UCSD-AML1 (cell line): ENCODE results near the gene RHOV.

Source experiments
- DNase-seq: peaks from one replicate; lab custom pipeline; 2025; ENCODE audit not compliant: unreplicated experiment; lab: John Stamatoyannopoulos, UW

RHOV gene

DNA sequence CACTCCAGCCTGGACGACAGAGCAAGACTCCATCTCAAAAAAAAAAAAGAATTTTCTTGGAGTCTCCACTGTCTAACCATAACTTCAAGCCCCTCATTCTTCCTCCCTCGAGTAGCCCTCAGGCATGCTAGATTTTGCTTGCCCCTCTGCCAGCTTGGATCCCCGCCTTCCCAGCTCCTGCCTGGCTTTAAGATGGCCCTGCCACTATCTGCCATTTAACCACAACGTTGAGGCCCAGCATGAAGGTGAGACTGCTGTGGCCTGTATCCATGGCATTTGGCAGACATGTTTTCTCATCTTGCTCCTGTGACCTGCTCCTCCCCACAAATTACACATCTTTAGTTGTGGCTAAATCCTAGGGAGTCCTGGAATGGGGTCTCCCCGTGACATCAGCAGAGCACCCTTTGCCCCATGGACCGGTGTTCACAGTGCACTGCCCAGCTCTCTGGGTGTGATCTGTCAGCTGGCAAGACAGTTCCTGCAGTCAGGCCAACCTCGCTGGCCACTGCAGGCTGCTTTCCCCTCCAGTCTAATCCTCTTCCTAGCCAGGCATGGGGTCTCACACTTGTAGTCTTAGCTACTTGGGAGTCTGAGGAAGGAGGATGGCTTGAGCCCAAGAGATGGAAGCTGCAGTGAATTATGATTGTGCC, 30.6 kb upstream of the RHOV start:
- no peak for DNase-seq

DNA sequence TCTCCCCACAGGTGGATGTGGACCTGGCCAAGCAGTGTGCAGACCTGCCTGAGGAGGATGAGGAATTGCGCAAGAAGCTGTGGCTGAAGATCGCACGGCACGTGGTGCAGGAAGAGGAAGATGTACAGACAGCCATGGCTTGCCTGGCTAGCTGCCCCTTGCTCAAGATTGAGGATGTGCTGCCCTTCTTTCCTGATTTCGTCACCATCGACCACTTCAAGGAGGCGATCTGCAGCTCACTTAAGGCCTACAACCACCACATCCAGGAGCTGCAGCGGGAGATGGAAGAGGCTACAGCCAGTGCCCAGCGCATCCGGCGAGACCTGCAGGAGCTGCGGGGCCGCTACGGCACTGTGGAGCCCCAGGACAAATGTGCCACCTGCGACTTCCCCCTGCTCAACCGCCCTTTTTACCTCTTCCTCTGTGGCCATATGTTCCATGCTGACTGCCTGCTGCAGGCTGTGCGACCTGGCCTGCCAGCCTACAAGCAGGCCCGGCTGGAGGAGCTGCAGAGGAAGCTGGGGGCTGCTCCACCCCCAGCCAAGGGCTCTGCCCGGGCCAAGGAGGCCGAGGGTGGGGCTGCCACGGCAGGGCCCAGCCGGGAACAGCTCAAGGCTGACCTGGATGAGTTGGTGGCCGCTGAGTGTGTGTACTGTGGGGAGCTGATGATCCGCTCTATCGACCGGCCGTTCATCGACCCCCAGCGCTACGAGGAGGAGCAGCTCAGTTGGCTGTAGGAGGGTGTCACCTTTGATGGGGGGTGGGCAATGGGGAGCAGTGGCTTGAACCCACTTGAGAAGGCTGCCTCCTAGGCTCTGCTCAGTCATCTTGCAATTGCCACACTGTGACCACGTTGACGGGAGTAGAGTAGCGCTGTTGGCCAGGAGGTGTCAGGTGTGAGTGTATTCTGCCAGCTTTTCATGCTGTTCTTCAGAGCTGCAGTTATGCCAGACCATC, 28.8 kb upstream of the RHOV start:
- peak; percentile 32 for DNase-seq

DNA sequence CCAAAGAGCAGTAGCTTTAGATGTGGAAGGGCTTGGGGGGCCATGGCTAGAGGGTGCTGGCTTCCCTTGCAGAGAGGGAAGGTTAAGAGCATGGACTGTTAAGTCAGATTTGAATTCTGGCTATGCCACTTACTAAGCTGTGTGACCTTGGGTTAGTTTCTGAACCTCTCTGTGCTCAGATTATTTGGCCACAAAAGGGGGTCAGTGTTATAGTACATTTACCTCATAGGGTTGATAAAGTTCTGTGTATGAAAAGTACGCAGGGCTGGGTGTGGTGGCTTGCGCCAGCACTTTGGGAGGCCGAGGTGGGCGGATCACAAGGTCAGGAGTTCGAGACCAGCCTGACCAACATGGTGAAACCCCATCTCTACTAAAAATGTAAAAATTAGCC, 27.0 kb upstream of the RHOV start:
- DNase-seq = no peak

DNA sequence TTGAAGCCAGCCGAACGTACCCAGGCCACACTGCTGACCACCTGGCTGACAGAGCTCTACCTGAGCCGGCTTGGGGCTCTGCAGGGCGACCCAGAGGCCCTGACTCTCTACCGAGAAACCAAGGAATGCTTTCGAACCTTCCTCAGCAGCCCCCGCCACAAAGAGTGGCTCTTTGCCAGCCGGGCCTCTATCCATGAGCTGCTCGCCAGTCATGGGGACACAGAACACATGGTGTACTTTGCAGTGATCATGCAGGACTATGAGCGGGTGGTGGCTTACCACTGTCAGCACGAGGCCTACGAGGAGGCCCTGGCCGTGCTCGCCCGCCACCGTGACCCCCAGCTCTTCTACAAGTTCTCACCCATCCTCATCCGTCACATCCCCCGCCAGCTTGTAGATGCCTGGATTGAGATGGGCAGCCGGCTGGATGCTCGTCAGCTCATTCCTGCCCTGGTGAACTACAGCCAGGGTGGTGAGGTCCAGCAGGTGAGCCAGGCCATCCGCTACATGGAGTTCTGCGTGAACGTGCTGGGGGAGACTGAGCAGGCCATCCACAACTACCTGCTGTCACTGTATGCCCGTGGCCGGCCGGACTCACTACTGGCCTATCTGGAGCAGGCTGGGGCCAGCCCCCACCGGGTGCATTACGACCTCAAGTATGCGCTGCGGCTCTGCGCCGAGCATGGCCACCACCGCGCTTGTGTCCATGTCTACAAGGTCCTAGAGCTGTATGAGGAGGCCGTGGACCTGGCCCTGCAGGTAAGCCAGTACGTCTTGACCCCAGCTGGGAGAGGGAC, 26.4 kb upstream of the RHOV start:
- no peak for DNase-seq

DNA sequence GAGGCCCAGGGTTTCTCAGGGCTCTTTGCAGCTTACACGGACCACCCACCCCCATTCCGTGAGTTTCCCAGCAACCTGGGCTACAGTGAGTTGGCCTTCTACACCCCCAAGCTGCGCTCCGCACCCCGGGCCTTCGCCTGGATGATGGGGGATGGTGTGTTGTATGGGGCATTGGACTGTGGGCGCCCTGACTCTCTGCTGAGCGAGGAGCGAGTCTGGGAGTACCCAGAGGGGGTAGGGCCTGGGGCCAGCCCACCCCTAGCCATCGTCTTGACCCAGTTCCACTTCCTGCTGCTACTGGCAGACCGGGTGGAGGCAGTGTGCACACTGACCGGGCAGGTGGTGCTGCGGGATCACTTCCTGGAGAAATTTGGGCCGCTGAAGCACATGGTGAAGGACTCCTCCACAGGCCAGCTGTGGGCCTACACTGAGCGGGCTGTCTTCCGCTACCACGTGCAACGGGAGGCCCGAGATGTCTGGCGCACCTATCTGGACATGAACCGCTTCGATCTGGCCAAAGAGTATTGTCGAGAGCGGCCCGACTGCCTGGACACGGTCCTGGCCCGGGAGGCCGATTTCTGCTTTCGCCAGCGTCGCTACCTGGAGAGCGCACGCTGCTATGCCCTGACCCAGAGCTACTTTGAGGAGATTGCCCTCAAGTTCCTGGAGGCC, 25.6 kb upstream of the RHOV start:
- no peak for DNase-seq

DNA sequence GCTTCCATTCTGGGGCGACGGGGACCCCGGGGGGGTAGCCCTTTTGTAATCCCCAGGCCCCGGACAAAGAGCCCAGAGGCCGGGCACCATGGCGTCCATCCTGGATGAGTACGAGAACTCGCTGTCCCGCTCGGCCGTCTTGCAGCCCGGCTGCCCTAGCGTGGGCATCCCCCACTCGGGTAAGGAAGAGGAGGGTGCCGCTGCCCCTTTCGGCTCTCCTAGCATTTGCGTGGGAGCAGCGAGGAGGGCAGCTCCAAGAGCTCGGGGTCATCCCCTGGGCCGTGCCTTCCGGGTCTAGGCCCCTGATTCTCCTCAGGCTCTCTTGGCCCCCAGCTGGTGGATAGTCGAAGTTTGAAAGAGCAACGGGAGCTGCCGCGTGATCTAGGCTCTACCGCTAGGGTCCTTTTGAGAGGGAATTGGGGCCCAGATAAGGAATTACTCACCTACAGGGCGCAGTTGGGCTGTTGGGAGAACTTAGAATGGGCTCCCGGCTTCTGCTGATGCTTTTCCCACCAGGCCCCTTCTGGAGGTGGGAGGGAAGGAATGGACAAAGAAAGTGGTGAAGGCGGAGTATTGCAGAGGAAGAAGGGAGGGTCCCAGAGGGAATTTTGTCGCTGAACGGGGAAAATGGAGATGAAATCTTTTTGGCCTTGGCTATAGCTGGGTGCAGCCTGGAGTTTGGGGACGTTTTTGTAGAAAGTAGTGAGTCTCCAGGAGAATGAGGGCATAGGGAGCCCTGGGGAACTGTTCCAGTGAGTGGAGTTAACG, 20.8 kb upstream of the RHOV start:
- peak; percentile 73 for DNase-seq

DNA sequence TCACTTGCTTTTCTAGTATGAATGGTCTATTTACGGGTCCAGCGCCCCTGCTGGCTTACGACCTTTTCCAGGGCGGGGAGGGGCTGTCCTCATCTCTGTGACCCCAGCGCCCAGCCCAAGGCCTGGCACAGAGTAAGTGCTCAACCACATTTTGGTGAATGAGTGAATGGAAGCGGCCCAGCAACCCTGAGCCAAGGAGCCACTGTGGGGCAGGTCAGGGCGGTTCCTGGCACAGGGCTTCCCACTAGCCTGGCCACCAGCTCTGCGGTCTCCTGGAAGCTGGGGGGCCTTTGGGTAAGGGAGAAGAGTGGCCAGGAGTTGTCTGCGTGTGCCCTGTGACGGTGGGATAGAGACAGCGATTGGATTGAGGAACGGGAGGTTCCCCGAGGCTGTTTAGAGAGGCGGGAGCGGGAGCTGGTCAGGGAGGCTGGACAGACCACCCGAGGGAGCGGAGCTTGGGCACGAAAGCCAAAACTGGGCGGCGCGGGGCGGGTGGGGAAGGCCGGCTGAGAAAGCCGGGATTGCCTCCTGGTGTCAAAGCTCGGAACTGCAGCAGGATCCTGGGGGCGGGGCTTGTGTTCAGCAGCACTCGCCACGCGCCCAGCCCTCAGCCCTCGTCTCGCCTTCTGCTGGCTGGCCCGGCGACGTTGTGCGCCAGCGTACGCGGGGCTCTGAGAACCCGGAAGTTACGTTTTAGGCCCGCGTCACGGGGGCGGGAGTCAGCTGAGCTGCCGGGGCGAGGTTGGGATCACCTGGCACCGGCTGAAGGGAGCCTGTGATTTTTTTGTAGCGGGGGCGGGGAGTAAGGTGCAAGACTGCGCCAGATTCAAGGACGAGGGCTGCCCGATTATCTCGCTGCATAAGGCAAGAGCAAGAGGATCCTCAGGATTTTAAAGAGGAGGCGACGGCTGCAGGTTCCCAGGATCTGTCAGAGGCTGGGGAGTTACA, 20.0 kb upstream of the RHOV start, which contains the start of gene VPS18:
Gene VPS18 (plus strand): TSS at position 718 of the 948 bp plus-strand sequence. CDS start 319 bp downstream, outside the sequence.
- DNase-seq = peak; percentile 96

DNA sequence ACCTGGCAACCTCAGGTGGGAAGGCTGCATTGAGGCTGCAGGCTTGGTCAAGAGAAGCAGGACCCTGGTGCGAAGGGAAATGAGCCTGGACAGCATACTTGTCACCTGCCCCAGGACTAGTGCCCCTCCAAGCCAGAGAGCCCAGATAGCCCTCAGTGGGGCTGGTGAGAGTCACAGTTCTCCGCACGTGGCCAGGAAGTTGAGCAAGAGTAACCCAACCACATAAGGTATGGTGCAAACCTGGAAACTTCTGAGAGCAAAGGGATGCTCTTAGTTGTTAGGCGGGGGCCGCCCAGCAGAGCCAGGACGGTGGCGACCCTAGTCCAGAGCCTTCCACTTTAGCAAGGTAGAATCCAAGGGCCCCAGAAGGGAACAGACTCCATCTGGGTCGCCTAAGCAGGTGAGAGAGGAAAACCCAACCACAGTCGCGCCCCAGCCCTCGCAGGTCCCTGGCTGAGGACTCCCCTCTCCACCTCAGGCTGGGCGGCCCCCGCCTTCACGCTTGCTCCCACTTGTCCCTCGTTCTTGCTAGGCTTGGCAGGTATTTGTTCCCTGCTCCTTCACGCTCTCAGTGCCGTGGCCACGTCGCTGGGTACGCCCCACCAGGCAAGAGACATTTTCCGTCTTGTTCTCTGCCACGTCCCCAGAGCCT, 19.1 kb upstream of the RHOV start:
- DNase-seq = no peak

DNA sequence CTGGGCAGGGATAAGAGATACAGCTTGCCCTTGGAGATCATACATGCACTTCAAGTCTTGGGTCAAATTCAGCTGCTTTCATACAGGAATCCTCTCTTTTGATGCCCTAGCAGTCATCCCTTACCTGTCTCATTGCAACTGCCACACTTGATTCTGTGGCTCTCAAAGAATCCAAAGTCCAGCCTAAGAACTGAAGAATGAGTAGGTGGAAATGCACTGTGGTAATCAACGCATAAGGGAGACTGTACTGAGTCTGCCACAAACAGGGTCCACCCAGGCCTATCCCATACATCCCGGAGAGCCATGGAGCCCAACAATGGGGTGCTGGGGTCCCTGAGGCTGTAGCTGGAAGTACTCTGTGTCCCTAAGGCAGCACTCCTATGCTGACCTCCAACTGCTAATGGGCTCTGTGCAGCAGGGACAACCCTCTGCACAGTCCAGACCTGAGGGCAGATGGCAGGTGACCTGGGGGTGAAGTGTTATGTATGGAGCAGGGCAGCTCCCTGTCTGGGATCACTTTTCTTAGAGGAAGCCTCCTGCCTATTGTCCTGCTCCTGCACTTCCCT, 18.5 kb upstream of the RHOV start:
- DNase-seq = no peak

DNA sequence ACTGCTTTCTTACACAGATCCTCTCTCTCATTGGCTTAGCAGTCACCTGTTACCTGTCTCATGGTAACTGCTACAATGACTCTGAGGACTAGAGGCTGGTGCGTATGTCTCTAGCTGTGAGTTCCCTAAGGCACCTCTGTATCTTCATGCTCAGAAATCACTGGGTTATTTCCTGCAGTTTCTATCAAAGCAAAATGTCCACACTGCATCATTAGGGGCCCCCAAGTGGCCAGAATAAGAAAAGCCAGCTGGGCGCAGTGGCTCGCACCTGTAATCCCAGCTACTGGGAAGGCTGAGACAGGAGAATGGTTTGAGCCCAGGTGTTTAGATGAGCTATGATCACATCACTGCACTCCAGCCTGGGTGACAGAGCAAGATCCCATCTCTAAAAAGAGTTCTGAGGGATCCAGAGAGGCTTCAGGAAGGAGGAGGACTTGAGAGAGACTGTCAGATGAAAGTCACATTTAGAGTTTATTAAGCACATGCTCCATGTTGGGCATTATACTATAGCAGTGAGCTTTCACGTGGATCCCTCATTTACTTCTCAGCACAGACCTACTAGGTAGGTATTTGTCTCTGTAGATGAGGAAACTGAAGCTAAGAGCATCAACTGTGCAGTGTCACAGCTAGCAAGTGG, 17.9 kb upstream of the RHOV start:
- DNase-seq = peak; percentile 45

DNA sequence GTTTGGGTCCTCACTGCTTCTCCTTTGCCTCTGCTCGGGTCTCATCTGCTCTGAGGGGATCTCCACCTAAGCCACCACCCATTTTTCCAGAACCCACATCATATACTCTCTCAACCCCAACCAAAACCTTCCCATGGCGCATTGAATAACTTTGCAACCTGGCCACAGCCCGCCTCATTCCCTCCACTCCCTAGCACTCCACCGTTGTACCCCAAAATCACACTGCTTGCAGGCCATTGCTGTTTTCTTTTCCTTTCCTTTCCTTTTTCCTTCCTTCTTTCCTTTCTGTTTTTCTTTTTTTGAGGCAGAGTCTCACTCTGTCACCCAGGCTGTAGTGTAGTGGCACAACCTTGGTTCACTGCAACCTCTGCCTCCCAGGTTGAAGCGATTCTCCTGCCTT, 17.1 kb upstream of the RHOV start:
- DNase-seq = no peak

DNA sequence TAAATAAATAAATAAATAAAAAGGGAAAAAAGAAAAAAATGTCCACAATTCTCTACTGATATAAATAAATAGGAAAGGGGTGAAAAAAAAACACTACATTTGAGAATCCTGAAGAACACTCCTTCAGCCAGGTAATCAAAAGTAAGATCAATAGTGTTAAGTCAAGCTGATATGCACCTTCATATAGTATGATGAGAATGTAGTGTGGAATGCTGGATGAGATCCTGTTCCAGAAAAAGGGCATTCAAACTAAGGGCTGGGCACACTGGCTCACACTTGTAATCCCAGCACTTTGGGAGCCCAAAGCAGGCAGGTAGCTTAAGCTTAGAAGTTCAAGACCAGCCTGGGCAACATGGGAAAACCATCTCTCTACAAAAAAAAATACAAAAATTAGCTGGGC, 15.1 kb upstream of the RHOV start:
- DNase-seq = no peak

DNA sequence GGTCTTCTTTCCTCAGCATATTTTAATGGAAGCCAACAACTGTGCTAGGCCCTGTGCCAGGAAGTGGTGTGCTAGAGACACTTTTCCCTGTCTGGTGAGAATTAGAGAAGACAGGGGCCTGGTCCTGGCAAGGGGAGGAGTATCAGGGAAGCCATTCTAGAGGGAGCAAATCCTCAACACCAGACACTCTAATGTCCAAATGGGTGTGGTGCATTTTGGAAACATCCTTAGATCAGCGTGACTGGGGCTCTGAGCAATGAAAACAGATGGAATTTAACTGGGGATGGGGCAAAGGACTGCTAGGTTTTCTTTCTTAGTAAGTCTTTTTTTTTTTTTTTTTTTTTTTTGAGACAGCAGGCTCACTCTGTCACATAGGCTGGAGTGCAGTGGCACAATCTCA, 12.6 kb upstream of the RHOV start:
- no peak for DNase-seq

DNA sequence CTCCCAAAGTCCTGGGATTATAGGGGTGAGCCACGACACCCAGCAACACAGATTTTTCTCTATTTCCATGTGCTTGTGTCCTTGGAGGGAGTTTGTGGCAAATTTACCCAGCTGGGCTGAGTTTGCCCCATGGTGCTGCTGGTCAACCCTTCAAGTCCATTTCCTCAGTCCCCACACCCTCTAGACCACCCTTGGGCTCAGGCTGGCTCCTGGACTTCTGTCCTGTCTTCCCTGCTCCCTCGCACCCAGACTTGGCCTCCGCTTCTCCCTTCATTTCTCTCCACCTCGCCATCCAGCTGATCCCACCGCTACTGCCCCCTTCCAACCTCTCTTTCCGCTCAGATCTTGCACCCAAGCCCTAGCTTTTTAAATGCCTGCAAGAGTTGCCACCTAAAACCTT, 7.3 kb upstream of the RHOV start:
- DNase-seq = no peak

DNA sequence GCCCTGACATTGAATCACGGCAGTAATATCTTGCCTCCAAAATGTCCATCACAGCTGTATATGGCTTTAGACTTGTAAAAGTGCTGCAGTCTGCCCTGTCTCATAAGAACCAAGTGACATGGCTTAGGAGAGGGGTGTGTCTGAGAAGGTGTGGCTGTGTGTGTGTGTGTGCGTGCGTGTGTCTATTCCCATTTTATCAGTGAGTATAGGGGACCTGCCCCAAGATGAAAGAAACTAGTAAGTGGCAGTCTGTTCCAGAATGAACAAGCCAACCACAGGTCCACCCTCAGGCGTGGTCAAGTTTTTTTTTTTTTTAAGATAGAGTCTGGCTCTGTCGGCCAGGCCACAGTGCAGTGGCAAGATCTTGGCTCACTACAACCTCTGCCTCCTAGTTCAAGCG, 5.6 kb upstream of the RHOV start:
- DNase-seq = no peak

DNA sequence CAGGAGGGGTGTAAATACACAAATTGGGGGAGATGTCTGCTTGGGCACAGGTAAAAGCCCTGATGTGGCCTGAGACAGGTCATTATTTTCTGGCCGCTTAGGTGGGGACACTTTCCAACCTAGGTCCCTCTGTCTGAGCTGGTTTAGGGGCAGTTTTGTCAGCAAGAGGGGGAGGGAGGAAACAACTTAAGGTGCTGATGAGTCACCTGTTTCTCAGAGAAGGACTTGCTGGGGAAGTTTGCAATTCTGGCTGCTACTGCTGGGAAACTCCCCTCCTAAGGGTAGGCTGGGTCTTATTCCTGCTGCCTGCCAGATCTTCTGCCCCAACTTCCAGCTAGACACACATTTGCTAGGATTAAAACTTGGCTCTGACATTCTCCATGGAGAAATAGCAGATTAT, 4.8 kb upstream of the RHOV start:
- DNase-seq = no peak

DNA sequence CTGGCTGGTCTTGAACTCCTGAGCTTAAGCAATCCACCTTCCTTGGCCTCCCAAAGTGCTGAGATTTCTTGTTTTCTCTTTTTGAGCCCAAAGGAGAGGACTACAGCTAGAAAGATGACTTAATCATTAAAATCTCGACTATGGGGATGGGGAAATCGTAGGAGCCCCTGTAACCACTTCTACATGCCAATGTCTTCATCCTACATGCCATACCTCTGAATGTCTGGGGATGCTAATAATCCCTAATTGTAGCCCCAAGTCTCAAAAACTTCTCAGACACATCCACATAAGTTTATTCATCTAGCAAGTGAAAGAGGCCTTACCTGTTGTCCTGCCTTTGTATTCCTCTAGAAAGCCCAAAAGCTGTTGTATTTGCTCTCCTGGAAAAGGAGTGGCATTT, 3.7 kb upstream of the RHOV start:
- DNase-seq = no peak
